Activated CD4-positive, alpha-beta T cell treated with anti-CD3 and anti-CD28 coated beads, Interleukin-2, amount 10 ng/mL, durations not matched to agents 24 days and 14 days (primary cell): ENCODE results near the gene SNTA1. TPM values are rescaled to one million over a fixed set of nuclear protein-coding genes. Genes with fewer than 3 reads are reported as not detected.
"Not testable (repeated sequence)": the region's sequence is repeated elsewhere in the genome, so short reads cannot be mapped to it uniquely, and the experiment has no call there.

Source experiments
- DNase-seq: peaks from one replicate; pipeline ENCODE4 v3.0.0; 2022
- H3K27ac Mint-ChIP-seq: one replicate; pipeline ENCODE4 v1.8.0; 2022; ENCODE audit warnings: mild to moderate bottlenecking, mixed read lengths
- H3K27me3 Mint-ChIP-seq: one replicate; pipeline ENCODE4 v1.8.0; 2022; ENCODE audit warnings: mixed read lengths
- H3K36me3 Mint-ChIP-seq: one replicate; pipeline ENCODE4 v1.8.0; 2022; ENCODE audit warnings: low read depth, mild to moderate bottlenecking, mixed read lengths
- H3K4me1 Mint-ChIP-seq: one replicate; pipeline ENCODE4 v1.8.0; 2021; ENCODE audit warnings: mixed read lengths
- H3K4me3 Mint-ChIP-seq: one replicate; pipeline ENCODE4 v1.8.0; 2022; ENCODE audit warnings: mild to moderate bottlenecking, moderate library complexity, mixed read lengths
- H3K9me3 Mint-ChIP-seq: one replicate; pipeline ENCODE4 v1.8.0; 2021; ENCODE audit warnings: mixed read lengths
- intact Hi-C: fragments of 100-400 bp; cut with micrococcal nuclease; formaldehyde crosslinking; loops from one replicate; pipeline ENCODE4 v1.15.1; 2023
- total RNA-seq: library from RNA; stranded (reverse); gene quantifications from 2 replicates; pipeline ENCODE4 v1.2.3, GENCODE V29; 2022

Gene SNTA1
- total RNA-seq, 1 donor from 2014 or later: 0.91 TPM

GRCh38 chr20:33433465-33434234 lies 9.9 kb downstream of the SNTA1 start:
- no peak for DNase-seq
- Mint-ChIP-seq H3K27ac (no peak overlapping the region), H3K27me3 (no peaks in the 10 kb centered on the region), H3K4me1 (no peaks in the 10 kb centered on the region), H3K4me3 (no peak overlapping the region), H3K36me3 (no peaks in the 10 kb centered on the region), H3K9me3 (no peaks in the 10 kb centered on the region)
- intact Hi-C loops: no loop called here

- Mint-ChIP-seq H3K27ac (no peak overlapping the region), H3K27me3 (no peaks in the 10 kb centered on the region), H3K9me3 (no peaks in the 10 kb centered on the region), H3K36me3 (no peaks in the 10 kb centered on the region), H3K4me3 (no peak overlapping the region), H3K4me1 (no peaks in the 10 kb centered on the region)
- no peak for DNase-seq
- intact Hi-C loops: no loop called here
Measured at GRCh38 chr20:33431797-33432381, 11.7 kb downstream of the SNTA1 start.

GRCh38 chr20:33423875-33424274 lies 19.7 kb downstream of the SNTA1 start:
- not testable (repeated sequence) for H3K4me1 Mint-ChIP-seq, H3K27me3 Mint-ChIP-seq

GRCh38 chr20:33423141-33423834 lies 20.3 kb downstream of the SNTA1 start:
- H3K4me3 Mint-ChIP-seq: no peak overlapping the region
- no peaks in the 10 kb centered on the region for H3K4me1 Mint-ChIP-seq
- H3K27ac Mint-ChIP-seq: no peak overlapping the region
- H3K9me3 Mint-ChIP-seq: no peaks in the 10 kb centered on the region
- intact Hi-C loops: no loop called here
- no peaks in the 10 kb centered on the region for H3K27me3 Mint-ChIP-seq
- H3K36me3 Mint-ChIP-seq: no peaks in the 10 kb centered on the region
- no peak for DNase-seq

More at GRCh38 chr20:33423875-33424274, 19.7 kb downstream of the SNTA1 start:
- H3K4me3 Mint-ChIP-seq, DNase-seq, H3K27ac Mint-ChIP-seq, H3K9me3 Mint-ChIP-seq, H3K36me3 Mint-ChIP-seq, intact Hi-C loops: not testable (repeated sequence)

DNA sequence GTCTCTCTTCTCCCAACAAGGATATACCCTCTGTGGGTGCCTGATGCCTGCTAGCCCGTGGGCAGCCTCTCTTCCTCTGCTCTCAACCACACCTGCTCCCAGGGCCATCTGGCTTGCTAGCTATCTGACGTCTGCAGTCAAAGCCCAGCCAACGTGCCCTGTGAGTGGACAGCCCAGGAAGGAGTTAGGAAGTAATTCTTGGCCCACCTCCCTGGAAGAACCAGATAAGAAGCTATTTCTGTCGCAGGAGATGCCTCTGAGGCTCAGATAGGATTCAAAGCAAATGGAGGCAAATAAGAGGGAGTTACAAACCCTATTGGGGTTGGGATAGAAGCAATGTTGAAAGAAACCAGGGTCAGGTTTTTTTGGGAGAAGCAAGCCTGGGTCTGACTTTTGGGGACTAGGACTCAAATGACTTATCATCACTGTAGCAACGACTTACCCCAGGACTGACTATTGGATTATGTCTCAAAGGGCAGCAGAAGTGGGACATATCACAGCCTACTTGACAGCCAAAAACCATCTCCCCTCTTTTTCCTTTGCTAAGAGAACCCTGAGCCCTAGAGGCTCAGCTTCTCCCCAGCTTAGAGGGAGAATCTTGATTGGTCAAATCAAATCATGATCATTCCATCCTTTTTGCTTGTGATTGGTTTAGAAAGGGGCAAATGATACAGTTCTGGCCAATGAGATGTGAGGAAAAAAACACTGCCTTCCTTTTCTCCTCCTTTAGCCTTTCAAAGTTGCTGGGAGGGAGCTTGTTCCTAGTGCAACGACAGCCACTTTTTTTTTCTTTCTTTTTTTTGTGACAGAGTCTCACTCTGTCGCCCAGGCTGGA lies 24.2 kb downstream of the SNTA1 start:
- Mint-ChIP-seq H3K36me3 (no peaks in the 10 kb centered on the region), H3K9me3 (no peaks in the 10 kb centered on the region), H3K4me1 (no peaks in the 10 kb centered on the region), H3K27ac (no peak overlapping the region), H3K4me3 (no peak overlapping the region), H3K27me3 (no peaks in the 10 kb centered on the region)
- intact Hi-C loops: no loop called here
- no peak for DNase-seq

- DNase-seq: no peak
- intact Hi-C loops: no loop called here
- Mint-ChIP-seq H3K4me1 (no peaks in the 10 kb centered on the region), H3K27me3 (no peaks in the 10 kb centered on the region), H3K36me3 (no peaks in the 10 kb centered on the region), H3K4me3 (no peak overlapping the region), H3K9me3 (no peaks in the 10 kb centered on the region), H3K27ac (no peak overlapping the region)
Measured at GRCh38 chr20:33418033-33418432, 25.5 kb downstream of the SNTA1 start.

GRCh38 chr20:33415948-33416347 lies 27.6 kb downstream of the SNTA1 start:
- H3K27ac Mint-ChIP-seq: no peak overlapping the region
- H3K27me3 Mint-ChIP-seq: no peaks in the 10 kb centered on the region
- H3K4me3 Mint-ChIP-seq: no peak overlapping the region
- DNase-seq: no peak
- H3K4me1 Mint-ChIP-seq: no peaks in the 10 kb centered on the region
- H3K9me3 Mint-ChIP-seq: no peaks in the 10 kb centered on the region
- intact Hi-C loops: no loop called here
- H3K36me3 Mint-ChIP-seq: no peaks in the 10 kb centered on the region

DNA sequence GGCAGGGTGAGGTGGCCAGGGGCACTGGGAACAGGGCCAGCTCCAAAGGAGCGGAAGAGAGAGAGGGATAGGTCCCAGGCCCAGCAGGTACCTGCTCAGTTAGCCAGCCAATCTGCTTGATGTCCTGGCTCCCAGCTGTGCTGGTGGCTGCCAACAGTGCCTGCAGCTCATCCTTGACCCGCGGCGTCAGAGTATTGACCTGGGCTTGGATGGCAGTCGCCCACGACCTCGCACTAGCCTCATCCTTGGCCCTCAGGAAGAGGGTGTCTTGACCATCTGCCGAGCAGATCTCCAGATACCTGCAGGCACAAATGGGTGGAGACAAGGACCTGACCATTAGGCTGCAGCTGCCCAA lies 31.1 kb downstream of the SNTA1 start:
- H3K4me1 Mint-ChIP-seq: no peaks in the 10 kb centered on the region
- no peak overlapping the region for H3K27ac Mint-ChIP-seq
- intact Hi-C loops: no loop called here
- H3K9me3 Mint-ChIP-seq: no peaks in the 10 kb centered on the region
- no peak overlapping the region for H3K4me3 Mint-ChIP-seq
- no peaks in the 10 kb centered on the region for H3K36me3 Mint-ChIP-seq
- DNase-seq: no peak
- no peaks in the 10 kb centered on the region for H3K27me3 Mint-ChIP-seq

- no peaks in the 10 kb centered on the region for H3K27me3 Mint-ChIP-seq
- intact Hi-C loops: no loop called here
- H3K4me3 Mint-ChIP-seq: no peak overlapping the region
- H3K36me3 Mint-ChIP-seq: peaks cover 3% of the 10 kb centered on the region
- H3K9me3 Mint-ChIP-seq: no peaks in the 10 kb centered on the region
- H3K27ac Mint-ChIP-seq: no peak overlapping the region
- DNase-seq: no peak
- H3K4me1 Mint-ChIP-seq: no peaks in the 10 kb centered on the region
Measured at GRCh38 chr20:33411711-33412483, 31.7 kb downstream of the SNTA1 start.

DNA sequence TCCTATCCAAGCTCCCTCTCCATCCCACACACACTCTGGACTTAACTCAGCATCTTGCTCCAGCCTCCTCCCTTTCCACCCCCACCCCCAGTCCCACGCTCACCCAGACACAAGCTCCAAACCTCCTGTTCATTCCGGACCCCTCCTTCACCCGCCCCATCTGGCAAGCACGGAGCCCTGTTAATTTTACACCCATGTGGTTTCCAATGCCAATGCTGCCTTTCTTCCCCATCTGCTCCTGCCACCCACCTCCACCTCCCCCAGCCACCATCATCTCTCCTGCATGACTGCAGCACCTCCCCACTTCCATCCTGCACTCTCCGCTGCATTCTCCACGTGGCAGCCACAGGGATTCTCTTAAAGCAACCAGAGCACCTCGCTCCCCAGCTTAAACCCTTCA lies 32.3 kb downstream of the SNTA1 start:
- Mint-ChIP-seq H3K27me3 (no peaks in the 10 kb centered on the region), H3K27ac (no peak overlapping the region), H3K9me3 (no peaks in the 10 kb centered on the region), H3K4me1 (no peaks in the 10 kb centered on the region), H3K4me3 (no peak overlapping the region), H3K36me3 (peaks cover 3% of the 10 kb centered on the region)
- intact Hi-C loops: no loop called here
- no peak for DNase-seq

DNA sequence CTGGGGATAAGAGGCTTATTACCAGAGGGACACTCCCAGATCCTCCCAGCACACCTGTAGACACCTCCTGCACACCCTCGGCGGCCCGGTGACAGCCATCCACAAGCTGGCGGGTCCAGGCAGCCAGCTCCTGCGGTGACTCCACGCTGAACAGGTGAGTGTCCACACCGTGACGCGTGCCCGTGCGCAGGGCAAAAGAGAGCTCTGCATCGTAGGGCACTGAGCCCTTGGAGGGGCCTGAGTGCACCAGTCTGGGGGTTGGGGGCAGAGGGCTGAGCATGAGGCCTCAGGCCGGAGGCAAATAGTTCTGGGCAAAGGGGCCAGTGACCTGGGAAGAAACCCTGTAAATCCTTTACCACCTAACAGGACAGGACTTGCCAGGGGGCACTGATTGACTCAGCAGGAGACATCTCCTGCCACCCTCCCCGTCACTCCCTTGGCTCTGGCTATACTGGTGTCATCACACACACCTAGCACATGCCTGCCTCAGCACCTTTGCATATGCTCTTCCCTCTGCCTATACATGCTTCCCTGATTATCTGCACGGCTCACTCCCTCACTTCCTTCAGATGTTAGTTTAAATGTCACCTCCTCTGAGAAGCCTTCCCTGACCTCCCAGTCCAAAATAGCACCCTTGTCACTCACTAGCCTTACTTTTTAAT lies 33.4 kb downstream of the SNTA1 start:
- DNase-seq: no peak
- Mint-ChIP-seq H3K27ac (no peak overlapping the region), H3K27me3 (no peaks in the 10 kb centered on the region), H3K4me1 (no peaks in the 10 kb centered on the region), H3K9me3 (no peaks in the 10 kb centered on the region), H3K4me3 (no peak overlapping the region), H3K36me3 (peaks cover 3% of the 10 kb centered on the region)
- intact Hi-C loops: no loop called here

DNA sequence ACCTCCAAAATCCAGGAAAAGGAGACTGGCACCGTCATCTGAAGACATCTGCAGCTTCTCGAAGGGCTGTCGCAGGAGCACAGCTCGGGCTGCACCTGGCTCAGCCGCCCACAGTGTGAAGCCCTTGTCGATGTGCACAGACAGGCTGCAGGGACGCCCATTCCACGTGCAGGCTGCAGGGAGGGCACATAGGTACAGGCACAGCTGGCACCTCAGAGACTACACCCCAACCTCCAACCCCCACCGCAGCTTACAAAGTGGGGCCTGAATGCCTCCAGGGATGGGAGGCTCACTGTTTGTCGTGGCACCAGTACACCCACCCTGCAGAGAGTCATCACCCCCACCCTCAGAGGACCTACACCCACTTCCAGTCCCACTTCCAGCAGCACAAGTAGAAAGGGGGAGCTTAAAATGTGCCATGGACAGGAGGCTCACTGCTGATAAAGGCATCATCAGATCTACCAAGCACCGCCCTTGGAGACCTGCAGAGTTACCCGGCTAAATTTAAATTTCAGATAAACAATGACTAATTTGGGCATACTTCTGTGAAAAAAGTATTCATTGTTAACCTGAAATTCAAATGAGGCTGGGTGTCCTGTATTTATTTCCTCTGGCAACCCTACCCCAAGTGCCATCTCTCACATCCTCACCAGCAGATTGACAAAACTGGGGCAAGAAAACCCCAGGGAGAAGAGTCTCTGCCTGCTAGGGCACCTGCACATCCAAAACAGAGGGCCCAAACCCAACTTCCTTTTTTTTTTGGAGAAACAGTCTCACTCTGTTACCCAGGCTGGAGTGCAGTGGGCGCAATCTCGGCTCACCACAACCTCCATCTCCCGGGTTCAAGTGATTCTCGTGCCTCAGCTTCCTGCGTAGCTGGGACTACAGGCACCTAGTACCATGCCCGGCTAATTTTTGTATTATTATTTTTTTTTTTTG lies 34.6 kb downstream of the SNTA1 start:
- Mint-ChIP-seq H3K27me3 (no peaks in the 10 kb centered on the region), H3K27ac (no peak overlapping the region), H3K9me3 (no peaks in the 10 kb centered on the region), H3K36me3 (peaks cover 7% of the 10 kb centered on the region), H3K4me1 (no peaks in the 10 kb centered on the region), H3K4me3 (no peak overlapping the region)
- intact Hi-C loops: no loop called here
- no peak for DNase-seq
